IPS-15b (cell line): ENCODE measurements around the gene WBP11.

ENCODE experiments used
- H3K27me3 ChIP-seq: one replicate; pipeline ENCODE4 v1.6.1; 2013; ENCODE audit warnings: low read length; ENCODE audit not compliant: control insufficient read depth, insufficient read depth
- H3K36me3 ChIP-seq: one replicate; pipeline ENCODE4 v1.6.1; 2013; ENCODE audit warnings: low read length; ENCODE audit not compliant: control insufficient read depth, insufficient read depth
- H3K4me1 ChIP-seq: one replicate; pipeline ENCODE4 v1.6.1; 2013; ENCODE audit warnings: mild to moderate bottlenecking, low read length; ENCODE audit not compliant: control insufficient read depth, insufficient read depth
- H3K4me3 ChIP-seq: one replicate; pipeline ENCODE4 v1.5.1; 2013; ENCODE audit warnings: low read depth, low read length
- H3K9ac ChIP-seq: one replicate; pipeline ENCODE4 v1.6.1; 2013; ENCODE audit warnings: low read depth, mild to moderate bottlenecking, low read length
- H3K9me3 ChIP-seq: one replicate; pipeline ENCODE4 v1.6.1; 2013; ENCODE audit warnings: mild to moderate bottlenecking, low read length; ENCODE audit not compliant: control insufficient read depth, insufficient read depth

WBP11 gene

GRCh38 chr12:14811486-14811885, 8.2 kb upstream of the WBP11 start:
- H3K27me3 ChIP-seq: no peaks in the 10 kb centered on the region
- H3K36me3 ChIP-seq: no peaks in the 10 kb centered on the region
- H3K4me1 ChIP-seq: no peaks in the 10 kb centered on the region
- no peak overlapping the region for H3K9ac ChIP-seq
- no peak overlapping the region for H3K4me3 ChIP-seq
- no peaks in the 10 kb centered on the region for H3K9me3 ChIP-seq

- H3K4me3 ChIP-seq: no peak overlapping the region
- no peaks in the 10 kb centered on the region for H3K4me1 ChIP-seq
- no peak overlapping the region for H3K9ac ChIP-seq
- H3K36me3 ChIP-seq: no peaks in the 10 kb centered on the region
- H3K9me3 ChIP-seq: no peaks in the 10 kb centered on the region
- no peaks in the 10 kb centered on the region for H3K27me3 ChIP-seq
Measured at GRCh38 chr12:14810953-14811483, 7.7 kb upstream of the WBP11 start.

- no peaks in the 10 kb centered on the region for H3K4me1 ChIP-seq
- H3K36me3 ChIP-seq: no peaks in the 10 kb centered on the region
- no peak overlapping the region for H3K4me3 ChIP-seq
- no peak overlapping the region for H3K9ac ChIP-seq
- no peaks in the 10 kb centered on the region for H3K9me3 ChIP-seq
- no peaks in the 10 kb centered on the region for H3K27me3 ChIP-seq
Measured at GRCh38 chr12:14810167-14810952, 7.1 kb upstream of the WBP11 start.

GRCh38 chr12:14803830-14804160, 517 bp upstream of the WBP11 start:
- no peaks in the 10 kb centered on the region for H3K27me3 ChIP-seq
- H3K36me3 ChIP-seq: no peaks in the 10 kb centered on the region
- H3K4me3 ChIP-seq: peak overlapping the region; percentile 87
- H3K4me1 ChIP-seq: peaks cover 4% of the 10 kb centered on the region
- H3K9me3 ChIP-seq: no peaks in the 10 kb centered on the region
- H3K9ac ChIP-seq: peak overlapping the region; percentile 67

GRCh38 chr12:14802721-14803010, 612 bp downstream of the WBP11 start:
- peaks cover 4% of the 10 kb centered on the region for H3K4me1 ChIP-seq
- peaks cover 5% of the 10 kb centered on the region for H3K36me3 ChIP-seq
- no peaks in the 10 kb centered on the region for H3K9me3 ChIP-seq
- H3K4me3 ChIP-seq: peak overlapping the region; percentile 87
- H3K9ac ChIP-seq: peak overlapping the region; percentile 81
- no peaks in the 10 kb centered on the region for H3K27me3 ChIP-seq

- H3K4me3 ChIP-seq: peak overlapping the region; percentile 87
- peaks cover 5% of the 10 kb centered on the region for H3K36me3 ChIP-seq
- no peak overlapping the region for H3K9ac ChIP-seq
- peaks cover 4% of the 10 kb centered on the region for H3K4me1 ChIP-seq
- no peaks in the 10 kb centered on the region for H3K27me3 ChIP-seq
- no peaks in the 10 kb centered on the region for H3K9me3 ChIP-seq
Measured at GRCh38 chr12:14802247-14802646, 1.0 kb downstream of the WBP11 start.

- no peaks in the 10 kb centered on the region for H3K4me1 ChIP-seq
- no peaks in the 10 kb centered on the region for H3K9me3 ChIP-seq
- no peaks in the 10 kb centered on the region for H3K27me3 ChIP-seq
- no peak overlapping the region for H3K9ac ChIP-seq
- no peak overlapping the region for H3K4me3 ChIP-seq
- H3K36me3 ChIP-seq: peaks cover 21% of the 10 kb centered on the region
Measured at GRCh38 chr12:14795028-14795448, 8.2 kb downstream of the WBP11 start.

- H3K36me3 ChIP-seq: peaks cover 19% of the 10 kb centered on the region
- H3K9me3 ChIP-seq: no peaks in the 10 kb centered on the region
- H3K4me1 ChIP-seq: no peaks in the 10 kb centered on the region
- H3K4me3 ChIP-seq: no peak overlapping the region
- H3K9ac ChIP-seq: no peak overlapping the region
- H3K27me3 ChIP-seq: no peaks in the 10 kb centered on the region
Measured at GRCh38 chr12:14785568-14785967, 17.7 kb downstream of the WBP11 start.

- no peaks in the 10 kb centered on the region for H3K4me1 ChIP-seq
- peaks cover 11% of the 10 kb centered on the region for H3K36me3 ChIP-seq
- no peak overlapping the region for H3K4me3 ChIP-seq
- no peaks in the 10 kb centered on the region for H3K27me3 ChIP-seq
- no peak overlapping the region for H3K9ac ChIP-seq
- no peaks in the 10 kb centered on the region for H3K9me3 ChIP-seq
Measured at GRCh38 chr12:14784471-14784870, 18.8 kb downstream of the WBP11 start.

GRCh38 chr12:14782756-14783155, 20.5 kb downstream of the WBP11 start:
- Histone ChIP-seq H3K9me3 (no peaks in the 10 kb centered on the region), H3K4me1 (no peaks in the 10 kb centered on the region), H3K36me3 (peaks cover 2% of the 10 kb centered on the region), H3K27me3 (no peaks in the 10 kb centered on the region), H3K9ac (no peak overlapping the region), H3K4me3 (no peak overlapping the region)

- Histone ChIP-seq H3K36me3 (no peaks in the 10 kb centered on the region), H3K27me3 (no peaks in the 10 kb centered on the region), H3K9me3 (no peaks in the 10 kb centered on the region), H3K9ac (no peak overlapping the region), H3K4me1 (peaks cover 4% of the 10 kb centered on the region), H3K4me3 (no peak overlapping the region)
Measured at GRCh38 chr12:14781563-14781962, 21.7 kb downstream of the WBP11 start.

- Histone ChIP-seq H3K36me3 (no peaks in the 10 kb centered on the region), H3K4me1 (peaks cover 4% of the 10 kb centered on the region), H3K27me3 (no peaks in the 10 kb centered on the region), H3K4me3 (no peak overlapping the region), H3K9me3 (no peaks in the 10 kb centered on the region), H3K9ac (no peak overlapping the region)
Measured at GRCh38 chr12:14780859-14781258, 22.4 kb downstream of the WBP11 start.
